Urinary bladder (tissue), 4 donors: ENCODE results near the gene SPINK14. TPM values are rescaled to one million over a fixed set of nuclear protein-coding genes. Genes with fewer than 3 reads are reported as not detected.

Source experiments
- DNase-seq: peaks from one replicate; pipeline ENCODE4 v3.0.0-alpha.2; 2015; ENCODE audit errors: extremely low spot score
- H3K27ac ChIP-seq: one replicate; pipeline ENCODE4 v1.5.1; 2013; ENCODE audit warnings: low read depth, mild to moderate bottlenecking, moderate library complexity
- H3K36me3 ChIP-seq: one replicate; pipeline ENCODE4 v1.6.1; 2013; ENCODE audit warnings: mild to moderate bottlenecking, moderate library complexity; ENCODE audit not compliant: insufficient read depth
- H3K4me1 ChIP-seq: one replicate; pipeline ENCODE4 v1.6.1; 2013; ENCODE audit warnings: mild to moderate bottlenecking, moderate library complexity; ENCODE audit not compliant: insufficient read depth
- H3K4me3 ChIP-seq: one replicate; pipeline ENCODE4 v1.5.1; 2013; ENCODE audit warnings: low read depth, low read length
- WGBS: extraction: QIAGEN DNeasy Blood & Tissue Kit; methylation state at CpG from one replicate; pipeline ENCODE4 v1.1.7; 2013; 5-methylcytosine and 5-hydroxymethylcytosine counted together
- polyA plus RNA-seq: library from polyadenylated mRNA; stranded (reverse); fragments of 200-250 nt; gene quantifications from one replicate; pipeline ENCODE4 v1.2.3, GENCODE V29; 2013
- small RNA-seq: library from RNA; depleted of rRNA; stranded (forward); fragments of <200 nt; gene quantifications from one replicate; pipeline ENCODE3, GENCODE V24; 2014
- total RNA-seq: library from RNA; depleted of rRNA; stranded (reverse); fragments of >200 nt; gene quantifications from one replicate; pipeline ENCODE4 v1.2.3, GENCODE V29; 2014
- donor health status: healthy with polysubstance abuse.
- donor health status: healthy.

SPINK14 gene
- total and polyA plus RNA-seq, 2 donors, result not detected

DNA sequence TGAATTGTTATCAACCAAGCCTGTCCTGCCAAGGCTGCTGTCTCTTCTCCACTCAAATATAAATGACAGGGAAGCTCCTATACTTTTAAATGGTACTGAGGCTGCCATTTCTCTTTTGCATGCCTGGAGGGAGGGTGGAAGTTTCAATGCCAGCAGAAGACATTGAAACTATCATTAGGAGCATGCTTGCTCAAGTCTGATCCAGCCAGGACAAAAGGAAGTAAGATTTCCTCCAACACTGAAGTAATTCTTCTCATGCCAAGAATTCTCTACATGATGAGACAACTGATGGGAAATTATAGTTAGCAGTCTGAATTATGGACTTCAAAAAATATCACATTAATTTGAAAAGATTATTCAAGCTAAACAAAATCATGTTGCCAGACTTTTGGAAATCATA lies 39.9 kb downstream of the SPINK14 start:
- Histone ChIP-seq H3K27ac (no peak overlapping the region), H3K36me3 (no peaks in the 10 kb centered on the region), H3K4me3 (no peak overlapping the region), H3K4me1 (no peaks in the 10 kb centered on the region)
- no peak for DNase-seq

GRCh38 chr5:148209151-148209770 lies 40.9 kb downstream of the SPINK14 start:
- H3K27ac ChIP-seq, result no peak overlapping the region
- no peaks in the 10 kb centered on the region for H3K4me1 ChIP-seq
- 34% methylated on average over 3 of the region's 3 CpGs for WGBS
- H3K36me3 ChIP-seq, result no peaks in the 10 kb centered on the region
- no peak overlapping the region for H3K4me3 ChIP-seq
- no peak for DNase-seq

DNA sequence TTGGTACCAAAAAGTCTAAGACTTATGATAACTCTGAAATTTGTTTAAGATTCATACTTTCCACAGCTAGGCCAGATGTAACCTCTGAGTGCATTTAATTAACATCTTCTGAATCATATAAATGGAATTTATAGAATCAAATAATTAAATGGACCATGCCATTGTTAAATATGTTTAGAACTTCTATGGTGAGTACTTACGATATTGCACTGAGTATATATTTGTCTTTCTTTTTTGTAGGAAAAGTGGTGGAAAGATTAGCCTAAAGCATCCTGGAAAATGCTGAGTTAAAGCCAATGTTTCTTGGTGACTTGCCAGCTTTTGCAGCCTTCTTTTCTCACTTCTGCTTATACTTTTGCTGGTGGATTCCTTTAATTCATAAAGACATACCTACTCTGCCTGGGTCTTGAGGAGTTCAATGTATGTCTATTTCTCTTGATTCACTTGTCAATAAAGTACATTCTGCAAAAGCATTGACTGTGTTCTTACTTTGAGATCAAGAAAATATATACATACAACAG lies 46.4 kb downstream of the SPINK14 start:
- Histone ChIP-seq H3K4me1 (no peaks in the 10 kb centered on the region), H3K4me3 (no peak overlapping the region), H3K36me3 (no peaks in the 10 kb centered on the region), H3K27ac (no peak overlapping the region)
- no peak for DNase-seq
- WGBS, result 61% methylated on average over 1 of the region's 1 CpG

- no peaks in the 10 kb centered on the region for H3K4me1 ChIP-seq
- WGBS, result 71% methylated on average over 6 of the region's 6 CpGs
- no peak overlapping the region for H3K27ac ChIP-seq
- DNase-seq, result no peak
- no peaks in the 10 kb centered on the region for H3K36me3 ChIP-seq
- no peak overlapping the region for H3K4me3 ChIP-seq
Observed at GRCh38 chr5:148221508-148221907, 53.2 kb downstream of the SPINK14 start.

DNA sequence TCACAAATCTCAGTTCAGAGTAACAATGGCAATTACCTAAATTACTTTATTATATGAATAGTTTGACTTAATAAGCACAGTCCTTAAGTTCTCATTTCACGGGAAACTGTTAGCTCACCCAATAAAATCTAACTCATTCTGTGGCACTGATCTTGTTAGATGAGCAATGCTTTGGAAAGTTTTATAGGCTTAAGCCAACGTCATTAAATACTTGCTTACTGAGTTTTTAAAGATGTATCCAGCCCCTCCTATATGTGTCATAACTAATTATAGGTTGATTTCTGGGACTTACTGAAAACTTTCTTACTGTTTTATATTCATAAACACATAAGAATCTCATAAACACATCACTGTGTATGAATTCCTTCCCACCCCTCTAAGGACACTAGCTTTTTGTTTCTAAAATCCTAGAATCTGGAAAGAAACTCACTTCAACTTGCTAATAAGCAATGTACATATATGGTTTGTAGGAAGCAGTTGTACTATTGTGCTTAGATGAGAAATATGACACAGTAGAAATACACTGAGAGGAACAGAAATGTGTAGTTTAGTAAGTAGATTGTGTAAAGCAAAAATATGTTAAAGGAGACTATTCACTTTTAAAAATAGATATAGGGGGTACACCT lies 55.9 kb downstream of the SPINK14 start:
- Histone ChIP-seq H3K4me1 (no peaks in the 10 kb centered on the region), H3K36me3 (no peaks in the 10 kb centered on the region), H3K27ac (no peak overlapping the region), H3K4me3 (no peak overlapping the region)
- 19% methylated on average over 2 of the region's 2 CpGs for WGBS
- no peak for DNase-seq

Small RNAs within 50 kb of the gene (small RNA-seq; reads per million reads assigned to genes)
- not detected for gene HMGN1P16

Other genes with a start within 250 kb of the SPINK14 start
- 0.21 TPM for gene SPINK5, start 104.6 kb upstream of the SPINK14 start, total RNA-seq
- 0.56 TPM for gene SPINK5, start 104.6 kb upstream of the SPINK14 start, polyA plus RNA-seq
- gene SPINK6, start 34.5 kb downstream of the SPINK14 start, total RNA-seq, result not detected
- not detected for gene SPINK6, start 34.5 kb downstream of the SPINK14 start, polyA plus RNA-seq
- gene MARCOL, start 70.0 kb downstream of the SPINK14 start, total RNA-seq, result not detected
- not detected for gene MARCOL, start 70.0 kb downstream of the SPINK14 start, polyA plus RNA-seq
- gene SPINK13, start 100.2 kb downstream of the SPINK14 start, total RNA-seq, result not detected
- not detected for gene SPINK13, start 100.2 kb downstream of the SPINK14 start, polyA plus RNA-seq
- gene SPINK7, start 143.9 kb downstream of the SPINK14 start, total RNA-seq, result not detected
- gene SPINK7, start 143.9 kb downstream of the SPINK14 start, polyA plus RNA-seq, result not detected
- not detected for gene SPINK9, start 167.0 kb downstream of the SPINK14 start, total RNA-seq
- gene SPINK9, start 167.0 kb downstream of the SPINK14 start, polyA plus RNA-seq, result not detected
- 80.1 TPM for gene FBXO38, start 215.4 kb downstream of the SPINK14 start, total RNA-seq
- 16.6 TPM for gene FBXO38, start 215.4 kb downstream of the SPINK14 start, polyA plus RNA-seq